PC-3 (cell line): ENCODE measurements around the gene RILPL2. TPM values are rescaled to one million over a fixed set of nuclear protein-coding genes. Genes with fewer than 3 reads are reported as not detected.

Experiments used
- ATAC-seq: fragments of 200-7000 bp; cut with Tn5 transposase; 2 replicates; pipeline ENCODE4 v1.9.1; 2020; ENCODE audit warnings: mild to moderate bottlenecking, moderate library complexity
- BruUV-seq: library from RNA; stranded (reverse); fragments of 400-500 nt; replicated peaks from 2 replicates; lab custom pipeline; 2021; lab: Mats Ljungman, UMichigan
- CTCF ChIA-PET: fragments of 300-600 bp; sonication (Branson Sonifier 250); formaldehyde crosslinking; loops from one replicate; lab custom pipeline; 2022; ENCODE audit warnings: antibody characterized with exemption; lab: Charles Lee
- POLR2A ChIA-PET: fragments of 300-600 bp; sonication (Branson Sonifier 250); formaldehyde crosslinking; loops from one replicate; lab custom pipeline; 2022; ENCODE audit warnings: antibody characterized with exemption; ENCODE audit not compliant: unreplicated experiment; lab: Charles Lee
- DNase-seq: peaks from one replicate; pipeline ENCODE4 v3.0.0-alpha.2; 2015
- H2AFZ ChIP-seq: fragments of 300-600 bp; sonication (generic); 2 replicates; pipeline ENCODE4 v1.6.0; 2016; ENCODE audit warnings: antibody characterized with exemption, low read length
- H3F3A ChIP-seq: fragments of 300-600 bp; sonication (generic); one replicate; pipeline ENCODE4 v1.6.0; 2017; ENCODE audit warnings: antibody characterized with exemption, low read length, control low read depth, mild to moderate bottlenecking; ENCODE audit not compliant: unreplicated experiment
- H3K27ac ChIP-seq: fragments of 300-600 bp; sonication (generic); 2 replicates; pipeline ENCODE4 v1.5.1; 2016; ENCODE audit warnings: mild to moderate bottlenecking, low read length
- H3K27me3 ChIP-seq: fragments of 300-600 bp; sonication (generic); 2 replicates; pipeline ENCODE4 v1.6.1; 2016; ENCODE audit warnings: low read length, mixed read lengths
- H3K36me3 ChIP-seq: fragments of 300-600 bp; sonication (generic); 2 replicates; pipeline ENCODE4 v1.6.1; 2016; ENCODE audit warnings: low read depth, mixed run types, low read length, mixed read lengths
- H3K4me1 ChIP-seq: fragments of 300-600 bp; sonication (generic); 2 replicates; pipeline ENCODE4 v1.5.1; 2016; ENCODE audit warnings: low read length; ENCODE audit not compliant: insufficient read depth
- H3K4me2 ChIP-seq: fragments of 300-600 bp; sonication (generic); 2 replicates; pipeline ENCODE4 v1.6.0; 2016; ENCODE audit warnings: low read length
- H3K4me3 ChIP-seq: fragments of 300-600 bp; sonication (generic); 2 replicates; pipeline ENCODE4 v1.5.1; 2016; ENCODE audit warnings: mild to moderate bottlenecking, low read length, mixed read lengths
- H3K79me2 ChIP-seq: fragments of 300-600 bp; sonication (generic); 2 replicates; pipeline ENCODE4 v1.6.1; 2017; ENCODE audit warnings: low read length, mixed read lengths
- H3K9ac ChIP-seq: fragments of 300-600 bp; sonication (generic); 2 replicates; pipeline ENCODE4 v1.6.0; 2016; ENCODE audit warnings: mild to moderate bottlenecking, low read length
- H3K9me2 ChIP-seq: fragments of 300-600 bp; sonication (generic); replicated peaks from 2 replicates; pipeline ENCODE4 v1.6.1; 2016; ENCODE audit warnings: mixed run types, low read length, mixed read lengths
- H3K9me3 ChIP-seq: fragments of 300-600 bp; sonication (generic); 2 replicates; pipeline ENCODE4 v1.6.1; 2016; ENCODE audit warnings: low read length, mixed read lengths
- H4K20me1 ChIP-seq: fragments of 300-600 bp; sonication (generic); 2 replicates; pipeline ENCODE4 v1.6.1; 2016; ENCODE audit warnings: low read length, mixed read lengths
- CTCF ChIP-seq: fragments of 300-600 bp; sonication (generic); conservative IDR thresholded peaks from 2 replicates; pipeline ENCODE4 v1.5.1; 2017; ENCODE audit warnings: antibody characterized with exemption, low read depth, mild to moderate bottlenecking, low read length
- EZH2 ChIP-seq: fragments of 300-600 bp; sonication (generic); IDR thresholded peaks from one replicate; pipeline ENCODE4 v1.6.1; 2017; ENCODE audit warnings: antibody characterized with exemption, mild to moderate bottlenecking, low read length; ENCODE audit not compliant: unreplicated experiment
- EZH2phosphoT487 ChIP-seq: fragments of 300-600 bp; sonication (generic); IDR thresholded peaks from 2 replicates; pipeline ENCODE4 v1.6.1; 2018; ENCODE audit warnings: mild to moderate bottlenecking, antibody characterized with exemption, low read length, borderline replicate concordance
- intact Hi-C: fragments of 100-400 bp; cut with micrococcal nuclease; formaldehyde crosslinking; loops from 2 replicates; pipeline ENCODE4 v1.9.0; 2023
- total RNA-seq: library from RNA; depleted of rRNA; stranded (reverse); fragments of >200 nt; gene quantifications from 2 replicates; pipeline ENCODE4 v1.2.3, GENCODE V29; 2014

Gene RILPL2
- total RNA-seq, 1 experiment from 2014 or later: 2.2 TPM

- Histone ChIP-seq H3K9me2 (no peaks in the 10 kb centered on the region), H3F3A (no peaks in the 10 kb centered on the region), H3K27me3 (no peaks in the 10 kb centered on the region), H3K9me3 (no peaks in the 10 kb centered on the region), H3K4me3 (no peak overlapping the region), H2AFZ (no peak overlapping the region), H3K27ac (no peak overlapping the region), H3K4me1 (no peaks in the 10 kb centered on the region), H4K20me1 (no peaks in the 10 kb centered on the region), H3K36me3 (no peaks in the 10 kb centered on the region), H3K79me2 (no peaks in the 10 kb centered on the region), H3K9ac (no peak overlapping the region), H3K4me2 (no peak overlapping the region)
- ChIA-PET POLR2A (no interaction called here), CTCF (no interaction called here)
- TF ChIP-seq EZH2: no peak
- no peak for TF ChIP-seq CTCF
- no peak for TF ChIP-seq EZH2phosphoT487
- no TSS peak for BruUV-seq
- ATAC-seq: no peak
- no peak for DNase-seq
- intact Hi-C loops: no loop called here
Observed at GRCh38 chr12:123428591-123428990, 7.9 kb downstream of the RILPL2 start.

GRCh38 chr12:123427036-123427769, 9.3 kb downstream of the RILPL2 start:
- TF ChIP-seq EZH2 (no peak), EZH2phosphoT487 (no peak), CTCF (no peak)
- Histone ChIP-seq H3K9me2 (no peaks in the 10 kb centered on the region), H3K27ac (no peak overlapping the region), H3K9me3 (no peaks in the 10 kb centered on the region), H3K9ac (no peak overlapping the region), H3K4me2 (no peak overlapping the region), H3K36me3 (no peaks in the 10 kb centered on the region), H3K79me2 (no peaks in the 10 kb centered on the region), H2AFZ (no peak overlapping the region), H3K4me3 (no peak overlapping the region), H4K20me1 (no peaks in the 10 kb centered on the region), H3K4me1 (no peaks in the 10 kb centered on the region), H3F3A (no peaks in the 10 kb centered on the region), H3K27me3 (no peaks in the 10 kb centered on the region)
- no peak for ATAC-seq
- DNase-seq: no peak
- ChIA-PET CTCF (no interaction called here), POLR2A (no interaction called here)
- BruUV-seq: no TSS peak
- intact Hi-C loops: no loop called here

- CTCF ChIA-PET: no interaction called here
- BruUV-seq: no TSS peak
- H4K20me1 ChIP-seq: no peaks in the 10 kb centered on the region
- H3K4me2 ChIP-seq: no peak overlapping the region
- H3K79me2 ChIP-seq: no peaks in the 10 kb centered on the region
- no peak overlapping the region for H3K4me3 ChIP-seq
- no peaks in the 10 kb centered on the region for H3K9me2 ChIP-seq
- H3F3A ChIP-seq: no peaks in the 10 kb centered on the region
- TF ChIP-seq EZH2: no peak
- TF ChIP-seq EZH2phosphoT487: no peak
- no peak for TF ChIP-seq CTCF
- ATAC-seq (no peak), DNase-seq (no peak)
- H3K36me3 ChIP-seq: no peaks in the 10 kb centered on the region
- intact Hi-C loops: no loop called here
- no peak overlapping the region for H3K9ac ChIP-seq
- H3K4me1 ChIP-seq: no peaks in the 10 kb centered on the region
- H3K27me3 ChIP-seq: no peaks in the 10 kb centered on the region
- POLR2A ChIA-PET: no interaction called here
- H2AFZ ChIP-seq: no peak overlapping the region
- H3K9me3 ChIP-seq: no peaks in the 10 kb centered on the region
- no peak overlapping the region for H3K27ac ChIP-seq
Observed at GRCh38 chr12:123421314-123421713, 15.2 kb downstream of the RILPL2 start.
